GM12891 (cell line): ENCODE measurements around the gene FOXN3.

Source experiments
- DNase-seq: peaks from one replicate; pipeline ENCODE4 v3.0.0; 2011; ENCODE audit warnings: low spot score; ENCODE audit not compliant: insufficient read length
- FAIRE-seq: peaks from 2 replicates; lab custom pipeline; 2011; peaks lifted over from hg19 to GRCh38; lab: Jason Lieb, UNC
- PAX5 ChIP-seq: IDR thresholded peaks from 2 replicates; pipeline ENCODE4 v1.6.1; 2011; ENCODE audit warnings: low read length, moderate library complexity, mild to moderate bottlenecking; ENCODE audit not compliant: insufficient read depth, severe bottlenecking
- POLR2A ChIP-seq: IDR thresholded peaks from 2 replicates; pipeline ENCODE4 v1.6.1; 2011; ENCODE audit warnings: low read depth, low read length, control low read depth
- POLR2AphosphoS5 ChIP-seq: IDR thresholded peaks from 2 replicates; pipeline ENCODE4 v1.6.1; 2011; ENCODE audit warnings: low read depth, low read length, control low read depth
- POU2F2 ChIP-seq: IDR thresholded peaks from 2 replicates; pipeline ENCODE4 v1.6.1; 2011; ENCODE audit warnings: low read depth, mild to moderate bottlenecking, control low read depth, low read length, moderate library complexity
- SPI1 ChIP-seq: IDR thresholded peaks from 2 replicates; pipeline ENCODE4 v1.6.1; 2011; ENCODE audit warnings: low read depth, low read length, control low read depth
- TAF1 ChIP-seq: IDR thresholded peaks from 2 replicates; pipeline ENCODE4 v1.6.1; 2011; ENCODE audit warnings: low read depth, low read length, control low read depth

The FOXN3 gene

DNA sequence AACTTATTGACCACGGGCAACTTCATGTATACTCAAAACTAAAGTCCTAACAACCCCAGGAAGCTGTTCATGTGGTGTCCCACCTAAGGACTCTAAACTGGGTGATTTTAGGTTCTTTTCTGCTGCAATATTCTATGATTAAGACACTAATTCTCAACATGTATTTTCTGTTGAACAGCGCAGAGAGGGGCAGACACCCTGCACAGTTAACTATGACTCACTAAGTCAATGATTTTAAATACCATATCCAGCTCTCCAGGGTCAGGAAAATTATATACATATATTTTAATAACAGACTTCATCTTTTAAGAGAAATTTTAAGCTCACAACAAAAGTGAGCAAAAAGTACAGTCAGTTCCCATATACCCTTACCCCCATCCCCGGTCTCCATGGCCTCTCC, 85.0 kb downstream of the FOXN3 start:
- DNase-seq (no peak), FAIRE-seq (no peak)
- TF ChIP-seq PAX5, result no peak
- TF ChIP-seq SPI1, result no peak
- TF ChIP-seq TAF1, result no peak
- TF ChIP-seq POU2F2, result no peak
- no peak for TF ChIP-seq POLR2A
- no peak for TF ChIP-seq POLR2AphosphoS5

DNA sequence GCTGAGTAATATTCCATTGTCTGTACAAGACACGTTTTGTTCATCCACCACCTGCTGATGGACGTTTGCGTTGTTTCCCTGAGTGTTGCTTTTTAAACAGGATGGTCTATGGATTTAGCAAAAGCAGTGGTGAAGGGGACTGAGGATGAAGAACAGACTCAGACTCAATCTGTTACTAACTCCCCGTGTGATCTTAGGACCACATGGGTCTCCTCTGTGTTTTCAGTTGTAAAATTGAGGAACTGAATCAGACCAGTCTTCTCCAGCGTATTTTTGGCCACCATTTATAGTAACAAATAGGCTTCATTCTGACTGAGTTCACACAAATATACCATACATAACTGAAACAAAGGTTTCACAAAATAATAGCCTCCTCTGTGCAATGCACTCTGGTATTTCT, 85.6 kb downstream of the FOXN3 start:
- DNase-seq (no peak), FAIRE-seq (peak; percentile 86)
- no peak for TF ChIP-seq POU2F2
- TF ChIP-seq SPI1, result peak; percentile 99

DNA sequence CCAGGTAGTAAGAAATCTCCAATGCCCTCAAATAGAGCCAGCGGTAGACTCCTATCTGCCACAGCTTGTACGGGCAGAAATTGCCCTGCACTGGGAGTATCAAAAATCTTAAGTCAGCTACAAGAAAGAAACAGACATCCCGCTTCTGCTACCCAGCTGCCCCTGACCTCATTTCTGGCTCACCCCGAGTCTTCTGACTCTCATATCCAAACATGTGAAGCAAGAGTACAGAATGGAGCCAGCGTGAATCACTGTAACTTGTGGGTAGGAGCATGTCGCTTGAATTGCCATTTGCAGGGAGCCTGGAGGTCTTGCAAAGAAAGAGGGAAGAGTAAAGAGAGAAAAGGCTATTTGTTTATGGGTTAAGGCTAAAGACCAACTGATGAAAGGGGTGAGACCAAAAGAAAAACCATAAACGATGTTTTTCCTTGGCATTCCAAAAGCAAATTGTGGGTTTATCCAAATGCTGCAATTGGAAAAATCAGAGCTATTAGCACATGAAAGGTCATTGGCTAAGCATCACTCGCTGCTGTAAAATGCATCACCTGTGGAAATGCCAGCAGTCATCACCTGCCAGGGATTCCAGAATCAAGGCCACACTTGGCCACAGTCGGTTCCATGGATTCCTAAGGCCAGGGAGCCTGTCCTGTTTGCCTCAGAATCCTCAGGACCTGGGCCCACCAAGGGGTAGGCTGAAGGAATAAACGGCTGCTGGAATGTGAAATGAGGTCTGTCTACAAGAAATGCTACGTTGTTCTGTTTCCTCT, 86.6 kb downstream of the FOXN3 start:
- no peak for TF ChIP-seq SPI1
- no peak for TF ChIP-seq POLR2AphosphoS5
- TF ChIP-seq PAX5, result no peak
- no peak for TF ChIP-seq POLR2A
- no peak for TF ChIP-seq TAF1
- no peak for TF ChIP-seq POU2F2
- DNase-seq, result no peak
- peak; percentile 65 for FAIRE-seq

DNA sequence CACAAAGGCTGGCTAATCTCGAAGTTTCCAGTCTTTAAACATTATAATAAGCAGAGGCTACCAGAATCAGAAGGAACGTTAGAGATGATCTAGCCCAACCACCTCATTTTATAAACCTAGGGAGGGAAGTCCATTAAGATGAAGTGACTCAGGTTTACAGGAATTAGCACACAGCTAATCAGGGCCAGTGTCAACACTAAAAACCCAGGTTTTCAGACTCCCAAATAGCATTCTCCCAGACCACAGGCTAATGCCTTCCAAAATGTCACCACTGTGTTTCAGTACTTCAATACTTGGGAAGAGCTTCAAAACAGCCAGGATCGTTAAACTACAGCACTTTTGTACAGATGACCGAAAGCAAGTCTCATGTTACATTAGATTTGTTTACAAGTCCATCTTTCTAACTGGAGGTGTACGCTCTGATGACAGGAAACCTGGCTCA, 89.2 kb downstream of the FOXN3 start:
- TF ChIP-seq TAF1 (no peak), POLR2AphosphoS5 (no peak)
- no peak for DNase-seq
- no peak for FAIRE-seq

DNA sequence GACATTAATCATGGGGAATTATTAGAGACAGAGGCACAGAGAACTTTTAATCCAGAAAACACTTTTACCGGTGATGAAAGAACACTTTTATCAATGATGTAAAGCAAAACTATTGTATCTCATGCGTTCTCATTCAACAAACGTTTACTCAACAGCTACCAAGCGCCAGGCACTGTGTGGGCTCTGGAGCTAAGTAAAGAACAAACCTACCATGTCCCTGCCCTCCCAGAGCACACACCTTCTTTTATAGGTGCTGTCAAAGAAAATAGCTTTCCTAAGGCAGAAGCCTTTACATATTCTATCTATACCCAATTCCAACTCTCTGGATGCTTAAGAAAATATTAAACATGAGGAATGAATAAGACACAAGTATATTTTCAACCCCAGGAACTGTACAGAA, 91.1 kb downstream of the FOXN3 start:
- no peak for FAIRE-seq
- TF ChIP-seq SPI1, result no peak
- TF ChIP-seq PAX5, result no peak
- no peak for TF ChIP-seq POLR2AphosphoS5
- TF ChIP-seq TAF1, result no peak
- no peak for TF ChIP-seq POLR2A
- TF ChIP-seq POU2F2, result no peak
- no peak for DNase-seq

DNA sequence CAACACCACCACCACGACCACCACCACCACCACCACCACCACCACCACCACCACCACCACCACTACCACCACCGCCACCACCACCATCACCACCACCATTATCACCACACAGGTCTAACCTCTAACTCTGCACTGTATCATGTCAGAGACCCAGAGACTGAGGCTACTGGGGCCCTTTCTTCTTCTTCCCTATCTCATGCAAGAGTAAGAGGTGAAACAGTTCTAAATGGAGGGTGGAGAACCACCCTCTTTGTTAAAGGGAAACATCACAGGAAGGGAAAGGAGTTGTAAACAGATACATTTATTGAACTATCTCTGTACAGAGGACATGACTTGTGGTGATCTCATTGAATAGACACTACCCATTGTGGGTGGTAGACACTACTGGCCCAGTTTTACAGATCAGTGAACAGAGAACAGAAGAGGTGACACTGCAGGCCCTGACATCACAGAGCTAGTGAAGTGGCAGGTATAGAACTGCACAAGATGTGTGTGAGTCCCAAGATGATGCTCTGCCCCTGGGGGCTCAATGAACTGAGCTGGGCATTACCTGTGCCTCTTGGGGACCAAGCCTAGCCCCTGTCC, 91.6 kb downstream of the FOXN3 start:
- DNase-seq (no peak), FAIRE-seq (peak; percentile 67)
- no peak for TF ChIP-seq PAX5
- TF ChIP-seq TAF1, result no peak
- no peak for TF ChIP-seq POU2F2

DNA sequence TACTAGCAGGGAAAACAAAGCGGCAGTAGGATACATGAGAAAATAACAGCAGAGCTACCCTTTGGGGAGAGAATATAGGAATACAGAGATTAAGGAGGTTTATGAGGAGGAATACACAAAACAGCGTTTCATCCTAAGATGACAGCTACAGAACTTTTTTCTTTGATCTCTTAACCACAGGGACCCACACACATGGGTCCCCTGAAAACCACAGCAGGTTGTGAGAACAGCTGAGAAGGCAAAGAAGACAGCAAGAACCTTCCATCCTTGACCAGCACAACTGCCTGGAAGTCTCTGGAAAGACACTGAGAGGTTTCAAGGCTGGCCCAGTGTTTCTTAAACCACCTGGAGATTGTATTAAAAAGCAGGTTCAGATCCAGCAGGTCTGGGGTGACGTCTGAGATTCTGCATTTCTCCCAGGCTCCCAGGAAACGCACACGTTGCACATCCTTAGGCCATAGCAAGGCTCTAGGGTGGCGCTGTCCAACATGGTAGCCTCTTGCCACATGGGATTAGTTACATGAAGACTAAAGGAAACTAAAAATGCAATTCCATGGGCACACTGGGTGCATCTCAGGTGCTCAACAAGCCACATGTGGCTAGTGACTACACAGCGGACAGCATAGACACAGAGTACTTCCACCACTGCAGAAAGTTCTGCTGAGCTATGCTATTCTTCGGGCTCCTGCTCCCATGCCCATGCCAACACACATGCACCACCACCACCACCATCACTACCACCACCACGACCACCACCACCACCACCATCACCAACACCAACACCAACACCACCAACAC, 92.3 kb downstream of the FOXN3 start:
- TF ChIP-seq POLR2AphosphoS5, result no peak
- no peak for TF ChIP-seq TAF1
- TF ChIP-seq POU2F2, result peak; percentile 32; the same call in 1 of the 2 replicates
- TF ChIP-seq PAX5, result no peak
- peak; percentile 50 for DNase-seq
- FAIRE-seq, result peak; percentile 69

DNA sequence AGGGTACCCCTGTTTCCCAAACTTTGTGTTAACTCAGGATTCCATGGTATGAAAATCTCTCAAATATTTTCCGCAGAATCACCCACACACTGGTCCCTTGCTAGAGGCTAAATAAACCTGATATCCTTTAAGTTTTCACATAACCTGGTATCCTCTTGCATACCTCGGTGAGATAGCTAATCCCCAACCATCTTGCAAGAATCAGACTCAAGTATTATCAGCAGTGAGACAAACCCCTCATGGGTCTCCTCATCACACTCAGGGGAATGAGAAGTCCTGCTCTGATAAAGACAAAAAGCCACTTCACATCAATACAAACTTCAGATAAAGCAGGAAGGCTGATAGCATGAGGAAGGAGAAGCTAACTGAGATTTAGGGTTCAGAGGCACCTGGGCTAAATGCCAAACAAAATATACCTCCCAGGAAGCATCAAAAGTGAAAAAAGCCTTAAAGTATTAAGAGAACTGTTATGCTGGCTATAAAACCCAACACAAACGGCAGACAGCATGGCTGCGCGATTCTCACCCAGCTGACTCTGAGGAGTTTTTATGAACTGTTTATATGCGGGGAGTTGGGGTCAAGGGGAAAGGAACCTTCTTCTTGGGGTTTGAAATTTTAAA, 96.5 kb downstream of the FOXN3 start:
- TF ChIP-seq POU2F2, result no peak
- TF ChIP-seq PAX5, result no peak
- TF ChIP-seq POLR2A, result no peak
- TF ChIP-seq POLR2AphosphoS5, result no peak
- FAIRE-seq (no peak), DNase-seq (no peak)

DNA sequence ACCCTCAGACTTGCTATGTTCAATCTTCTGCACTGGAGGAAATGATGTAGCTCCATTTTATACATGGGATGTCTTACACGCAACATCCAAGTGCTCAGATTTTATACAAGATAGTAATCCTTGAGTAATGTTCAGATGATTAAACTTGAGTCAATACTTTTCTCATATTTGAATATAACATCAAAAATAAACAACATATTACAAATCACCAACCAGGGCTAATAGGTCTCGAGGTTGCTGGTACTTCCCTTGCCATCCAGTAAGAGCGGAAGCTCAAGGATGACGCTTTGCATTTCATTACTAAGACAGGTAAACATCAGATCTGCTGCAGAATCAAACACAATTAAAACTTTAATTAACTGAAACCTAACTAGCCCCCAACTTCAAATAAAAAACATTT, 97.3 kb downstream of the FOXN3 start:
- TF ChIP-seq SPI1 (no peak), POLR2AphosphoS5 (no peak), POLR2A (no peak), PAX5 (no peak), POU2F2 (no peak), TAF1 (no peak)
- no peak for DNase-seq
- FAIRE-seq, result no peak
